ENCODE measurements around the gene DIS3L2. TPM values are rescaled to one million over a fixed set of nuclear protein-coding genes. Genes with fewer than 3 reads are reported as not detected.
A peak's percentile ranks its signal among the peaks of the same experiment; 100 is the strongest.

DIS3L2 gene
- total RNA-seq (ENCODE audit: unreplicated experiment), result 42.1 TPM
- long read RNA-seq, partial matches to known transcripts, result 2 of 9 reads
- long read RNA-seq, other reads (novel, unspliced or antisense), result 3 of 9 reads

- DNase-seq, result peak; percentile 89
- Mint-ChIP-seq H3K27ac (ENCODE audit: unreplicated experiment) (peak within 1 kb of the TSS; percentile 90), H3K9me3 (ENCODE audit: unreplicated experiment) (peaks cover 10% of the 10 kb centered on the region), H3K36me3 (ENCODE audit: unreplicated experiment) (no peaks in the 10 kb centered on the region), H3K27me3 (ENCODE audit: unreplicated experiment) (peaks cover 6% of the 10 kb centered on the region), H3K4me3 (ENCODE audit: unreplicated experiment) (peak within 1 kb of the TSS; percentile 92), H3K4me1 (ENCODE audit: low read depth, unreplicated experiment) (peaks cover 6% of the 10 kb centered on the region)
- no peak for TF ChIP-seq CTCF (IDR thresholded peaks at IDR 0.05; ENCODE audit: partially characterized antibody, unreplicated experiment)
Measured at GRCh38 chr2:231961349-231962166, at the start of gene DIS3L2. TSS of gene DIS3L2 (plus strand) at chr2:231961713. CDS start at chr2:232014928, 53,215 bp downstream.

GRCh38 chr2:231914077-231914690, 47.3 kb upstream of the DIS3L2 start:
- TF ChIP-seq CTCF (IDR thresholded peaks at IDR 0.05; ENCODE audit: partially characterized antibody, unreplicated experiment), result no peak
- H3K27me3 Mint-ChIP-seq (ENCODE audit: unreplicated experiment), result peaks cover 1% of the 10 kb centered on the region
- H3K27ac Mint-ChIP-seq (ENCODE audit: unreplicated experiment), result no peak overlapping the region
- H3K9me3 Mint-ChIP-seq (ENCODE audit: unreplicated experiment), result peaks cover 3% of the 10 kb centered on the region
- peaks cover 12% of the 10 kb centered on the region for H3K4me1 Mint-ChIP-seq (ENCODE audit: low read depth, unreplicated experiment)
- peak; percentile 4 for DNase-seq
- no peaks in the 10 kb centered on the region for H3K36me3 Mint-ChIP-seq (ENCODE audit: unreplicated experiment)
- H3K4me3 Mint-ChIP-seq (ENCODE audit: unreplicated experiment), result no peak overlapping the region

GRCh38 chr2:231917280-231918066, 44.0 kb upstream of the DIS3L2 start:
- peaks cover 8% of the 10 kb centered on the region for H3K9me3 Mint-ChIP-seq (ENCODE audit: unreplicated experiment)
- no peak overlapping the region for H3K4me3 Mint-ChIP-seq (ENCODE audit: unreplicated experiment)
- no peak overlapping the region for H3K27ac Mint-ChIP-seq (ENCODE audit: unreplicated experiment)
- TF ChIP-seq CTCF (IDR thresholded peaks at IDR 0.05; ENCODE audit: partially characterized antibody, unreplicated experiment), result no peak
- peaks cover 32% of the 10 kb centered on the region for H3K4me1 Mint-ChIP-seq (ENCODE audit: low read depth, unreplicated experiment)
- peaks cover 3% of the 10 kb centered on the region for H3K27me3 Mint-ChIP-seq (ENCODE audit: unreplicated experiment)
- no peak for DNase-seq
- no peaks in the 10 kb centered on the region for H3K36me3 Mint-ChIP-seq (ENCODE audit: unreplicated experiment)

GRCh38 chr2:231918501-231919330, 42.8 kb upstream of the DIS3L2 start:
- Mint-ChIP-seq H3K36me3 (ENCODE audit: unreplicated experiment) (no peaks in the 10 kb centered on the region), H3K27me3 (ENCODE audit: unreplicated experiment) (peaks cover 3% of the 10 kb centered on the region), H3K9me3 (ENCODE audit: unreplicated experiment) (peaks cover 7% of the 10 kb centered on the region), H3K27ac (ENCODE audit: unreplicated experiment) (peak overlapping the region; percentile 72), H3K4me1 (ENCODE audit: low read depth, unreplicated experiment) (peaks cover 42% of the 10 kb centered on the region), H3K4me3 (ENCODE audit: unreplicated experiment) (no peak overlapping the region)
- DNase-seq, result no peak
- TF ChIP-seq CTCF (IDR thresholded peaks at IDR 0.05; ENCODE audit: partially characterized antibody, unreplicated experiment), result no peak
